Prostate gland (tissue), 2 donors: ENCODE measurements around the gene ATXN1.

ENCODE experiments used
- CTCF ChIP-seq, 4 experiments: fragments of 200-600 bp in 2 of 4; fragments of 450-650 bp in 2 of 4; sonication (generic) in 2 of 4; IDR thresholded peaks; 1 replicate in 3 of 4; 2 replicates in 1 of 4; pipeline ENCODE4 v1.5.1; 2016 to 2019; ENCODE audit warnings: antibody characterized with exemption in 4 of 4, mild to moderate bottlenecking in 2 of 4, moderate library complexity in 2 of 4
- POLR2A ChIP-seq: fragments of 450-650 bp; IDR thresholded peaks from one replicate; pipeline ENCODE4 v1.6.1; 2016; ENCODE audit warnings: antibody characterized with exemption, mild to moderate bottlenecking

- TF ChIP-seq CTCF (IDR thresholded peaks at IDR 0.05) (no peak), POLR2A (no peak)
Observed at GRCh38 chr6:16759181-16759645, 2.0 kb downstream of the ATXN1 start.
